ENCODE measurements around the gene FN1.

The FN1 gene

DNA sequence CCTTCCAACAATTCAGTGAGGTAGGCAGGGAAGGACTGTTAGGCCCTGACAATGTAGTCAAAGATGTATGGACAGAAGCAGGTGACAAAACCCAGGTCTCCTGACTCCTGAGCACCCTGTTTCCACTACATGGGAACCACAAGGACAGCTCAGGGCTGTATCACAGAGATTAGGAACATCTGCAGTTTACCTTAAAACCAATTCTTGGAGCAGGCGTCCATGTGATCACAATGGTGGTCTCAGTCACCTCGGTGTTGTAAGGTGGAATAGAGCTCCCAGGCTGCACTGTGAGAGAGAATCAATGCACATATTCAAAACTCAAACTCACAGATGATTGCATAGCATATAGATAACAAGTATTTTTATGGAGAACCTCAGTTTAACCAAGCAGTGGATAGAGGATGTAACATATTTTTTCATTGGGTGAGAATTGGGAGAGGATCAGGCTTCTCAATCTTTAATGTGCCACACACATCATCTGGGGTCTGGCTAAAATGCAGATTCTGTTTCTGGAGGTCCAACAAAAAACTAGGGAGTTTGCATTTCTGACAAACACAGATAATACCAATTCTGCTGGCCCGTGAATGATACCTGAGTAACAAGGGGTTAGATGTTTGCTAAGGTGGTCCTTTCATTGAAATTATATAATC lies 36.7 kb downstream of the FN1 start:
- Histone ChIP-seq H4K8ac (ENCODE audit: low read depth, low read length) (no peak overlapping the region), H3K27ac (replicated peaks; ENCODE audit: low read length) (peak overlapping the region; percentile 7), H3K4me2 (ENCODE audit: insufficient read depth, low read length, poor library complexity, severe bottlenecking) (no peak overlapping the region), H3K9me3 (replicated peaks in 1 of 2; ENCODE audit: control insufficient read depth in 2 of 2, insufficient read depth in 1 of 2, low read depth in 1 of 2, low read length in 2 of 2) (no peaks in the 10 kb centered on the region), H3K4ac (ENCODE audit: low read length) (no peak overlapping the region), H2BK5ac (ENCODE audit: low read length) (no peak overlapping the region), H3K4me1 (ENCODE audit: control insufficient read depth in 2 of 2, insufficient read depth in 1 of 2, low read depth in 1 of 2, low read length in 2 of 2) (no peaks in the 10 kb centered on the region), H3K18ac (ENCODE audit: low read length) (no peak overlapping the region), H3K4me3 (ENCODE audit: low read length in 2 of 2) (no peak overlapping the region), H2BK15ac (ENCODE audit: low read length) (no peak overlapping the region), H3K14ac (ENCODE audit: low read length) (no peak overlapping the region), H3K9ac (ENCODE audit: low read depth, low read length, poor library complexity) (no peak overlapping the region), H2BK12ac (ENCODE audit: low read length) (no peak overlapping the region), H3K23ac (ENCODE audit: low read depth, low read length, poor library complexity) (no peak overlapping the region), H4K91ac (ENCODE audit: low read depth, low read length, poor library complexity) (no peak overlapping the region), H3K79me1 (ENCODE audit: low read depth, low read length) (no peaks in the 10 kb centered on the region), H3K27me3 (ENCODE audit: control insufficient read depth in 3 of 3, insufficient read depth in 3 of 3, low read depth in 1 of 3, low read length in 3 of 3) (no peaks in the 10 kb centered on the region), H3K36me3 (replicated peaks in 1 of 2; ENCODE audit: control insufficient read depth in 2 of 2, insufficient read depth in 2 of 2, low read length in 2 of 2) (peaks cover 14 to 84% of the 10 kb centered on the region in 2 donors), H2BK120ac (ENCODE audit: low read depth, low read length) (no peak overlapping the region), H2AFZ (ENCODE audit: low read length) (no peak overlapping the region), H2AK5ac (ENCODE audit: low read depth, low read length) (no peak overlapping the region)
- no peak for DNase-seq (ENCODE audit: low spot score)
- WGBS, 2 donors (ENCODE audit: extremely low coverage in 2 of 2, insufficient read length in 2 of 2, insufficient replicate concordance in 1 of 2): no CpG with 5 or more reads among the region's 3 CpGs

DNA sequence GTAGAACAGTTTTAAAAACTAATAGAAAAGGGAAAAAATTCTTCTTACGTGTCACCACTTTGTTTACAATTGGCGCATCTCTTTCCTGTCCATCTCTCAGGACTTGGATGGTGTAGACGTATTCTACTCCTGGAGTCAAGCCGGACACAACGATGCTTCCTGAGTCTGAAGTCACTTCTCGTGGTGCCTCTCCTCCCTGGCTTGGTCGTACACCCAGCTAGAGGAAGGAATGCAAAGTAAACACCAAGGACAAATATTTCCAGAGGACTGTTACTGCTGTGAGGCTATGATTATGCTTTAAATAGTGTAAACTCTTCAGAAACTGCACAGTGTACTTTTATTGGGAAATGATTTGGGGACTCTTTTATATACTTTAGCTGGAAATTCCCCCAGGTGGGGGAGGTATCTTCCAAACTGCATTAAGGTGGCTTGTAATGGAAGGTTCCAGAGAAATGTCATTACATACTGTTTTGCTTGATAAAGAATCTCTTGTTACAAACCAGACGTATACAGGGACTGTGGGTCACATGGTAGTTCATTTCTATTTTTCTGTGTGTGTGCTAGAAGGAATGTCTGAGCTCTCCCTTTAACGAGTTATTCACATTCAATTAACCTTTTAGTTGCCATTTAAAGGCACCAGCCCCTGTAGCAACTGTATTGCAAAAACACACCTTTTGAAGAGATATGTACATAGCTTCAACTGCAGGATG lies 38.1 kb downstream of the FN1 start:
- H2AFZ ChIP-seq (ENCODE audit: low read length): no peak overlapping the region
- H2BK12ac ChIP-seq (ENCODE audit: low read length): no peak overlapping the region
- H2BK120ac ChIP-seq (ENCODE audit: low read depth, low read length): no peak overlapping the region
- no peak overlapping the region for H2AK5ac ChIP-seq (ENCODE audit: low read depth, low read length)
- no peak overlapping the region for H3K4me2 ChIP-seq (ENCODE audit: insufficient read depth, low read length, poor library complexity, severe bottlenecking)
- H3K9me3 ChIP-seq (replicated peaks in 1 of 2; ENCODE audit: control insufficient read depth in 2 of 2, insufficient read depth in 1 of 2, low read depth in 1 of 2, low read length in 2 of 2): no peaks in the 10 kb centered on the region
- no peaks in the 10 kb centered on the region for H3K27me3 ChIP-seq (ENCODE audit: control insufficient read depth in 3 of 3, insufficient read depth in 3 of 3, low read depth in 1 of 3, low read length in 3 of 3)
- H3K4me1 ChIP-seq (ENCODE audit: control insufficient read depth in 2 of 2, insufficient read depth in 1 of 2, low read depth in 1 of 2, low read length in 2 of 2): no peaks in the 10 kb centered on the region
- no peak overlapping the region for H4K91ac ChIP-seq (ENCODE audit: low read depth, low read length, poor library complexity)
- H3K4ac ChIP-seq (ENCODE audit: low read length): no peak overlapping the region
- H3K36me3 ChIP-seq (replicated peaks in 1 of 2; ENCODE audit: control insufficient read depth in 2 of 2, insufficient read depth in 2 of 2, low read length in 2 of 2): peaks cover 16 to 83% of the 10 kb centered on the region in 2 donors
- H2BK5ac ChIP-seq (ENCODE audit: low read length): no peak overlapping the region
- no peak overlapping the region for H3K23ac ChIP-seq (ENCODE audit: low read depth, low read length, poor library complexity)
- no peaks in the 10 kb centered on the region for H3K79me1 ChIP-seq (ENCODE audit: low read depth, low read length)
- H3K9ac ChIP-seq (ENCODE audit: low read depth, low read length, poor library complexity): no peak overlapping the region
- H3K18ac ChIP-seq (ENCODE audit: low read length): no peak overlapping the region
- no peak overlapping the region for H4K8ac ChIP-seq (ENCODE audit: low read depth, low read length)
- no peak overlapping the region for H3K4me3 ChIP-seq (ENCODE audit: low read length in 2 of 2)
- DNase-seq (ENCODE audit: low spot score): no peak
- H2BK15ac ChIP-seq (ENCODE audit: low read length): no peak overlapping the region
- no CpG with 5 or more reads among the region's 9 CpGs for WGBS, 2 donors (ENCODE audit: extremely low coverage in 2 of 2, insufficient read length in 2 of 2, insufficient replicate concordance in 1 of 2)
- no peak overlapping the region for H3K14ac ChIP-seq (ENCODE audit: low read length)
- no peak overlapping the region for H3K27ac ChIP-seq (replicated peaks; ENCODE audit: low read length)

DNA sequence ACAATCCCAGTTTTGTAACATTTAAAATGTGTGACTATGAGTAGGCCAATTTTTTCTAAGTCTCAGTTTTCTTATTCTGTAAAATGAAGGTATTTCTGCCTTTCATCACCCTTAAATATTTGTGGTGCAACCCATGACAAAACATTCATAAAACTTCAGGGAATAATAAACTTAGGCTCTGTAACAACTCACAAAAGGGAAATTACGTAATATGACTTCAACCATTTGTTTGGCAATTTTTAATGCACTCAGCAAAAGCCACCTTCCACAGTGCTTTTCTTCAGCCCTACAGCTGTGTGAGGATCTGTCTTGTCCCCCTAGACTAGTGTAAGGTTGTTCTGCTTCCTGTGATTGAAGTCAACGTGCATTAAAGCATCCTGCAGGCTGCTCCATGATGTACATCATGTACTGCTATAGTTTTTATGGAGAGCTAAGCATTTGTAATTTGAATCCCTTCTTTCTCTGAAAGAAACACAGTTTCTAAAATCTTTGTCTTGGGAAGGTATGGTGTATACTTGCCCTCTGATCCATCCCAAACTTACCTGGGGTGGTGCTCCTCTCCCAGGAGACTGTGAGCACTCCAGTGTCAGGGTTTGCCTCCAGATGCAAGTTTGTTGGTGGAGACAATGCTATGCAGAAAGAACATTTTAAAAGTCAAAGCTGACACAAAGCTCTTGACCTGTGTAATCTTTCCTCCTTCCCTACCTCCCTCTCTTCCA lies 39.1 kb downstream of the FN1 start:
- H4K8ac ChIP-seq (ENCODE audit: low read depth, low read length): no peak overlapping the region
- H3K18ac ChIP-seq (ENCODE audit: low read length): no peak overlapping the region
- no peak overlapping the region for H2AK5ac ChIP-seq (ENCODE audit: low read depth, low read length)
- H3K36me3 ChIP-seq (replicated peaks in 1 of 2; ENCODE audit: control insufficient read depth in 2 of 2, insufficient read depth in 2 of 2, low read length in 2 of 2): peaks cover 20 to 85% of the 10 kb centered on the region in 2 donors
- H2BK15ac ChIP-seq (ENCODE audit: low read length): no peak overlapping the region
- H3K9me3 ChIP-seq (replicated peaks in 1 of 2; ENCODE audit: control insufficient read depth in 2 of 2, insufficient read depth in 1 of 2, low read depth in 1 of 2, low read length in 2 of 2): no peaks in the 10 kb centered on the region
- no peaks in the 10 kb centered on the region for H3K4me1 ChIP-seq (ENCODE audit: control insufficient read depth in 2 of 2, insufficient read depth in 1 of 2, low read depth in 1 of 2, low read length in 2 of 2)
- H3K4me2 ChIP-seq (ENCODE audit: insufficient read depth, low read length, poor library complexity, severe bottlenecking): no peak overlapping the region
- no peak overlapping the region for H3K14ac ChIP-seq (ENCODE audit: low read length)
- no peak overlapping the region for H2AFZ ChIP-seq (ENCODE audit: low read length)
- DNase-seq (ENCODE audit: low spot score): no peak
- H2BK120ac ChIP-seq (ENCODE audit: low read depth, low read length): no peak overlapping the region
- H3K23ac ChIP-seq (ENCODE audit: low read depth, low read length, poor library complexity): no peak overlapping the region
- WGBS, 2 donors (ENCODE audit: extremely low coverage in 2 of 2, insufficient read length in 2 of 2, insufficient replicate concordance in 1 of 2): no CpG with 5 or more reads among the region's 2 CpGs
- no peak overlapping the region for H3K27ac ChIP-seq (replicated peaks; ENCODE audit: low read length)
- H3K9ac ChIP-seq (ENCODE audit: low read depth, low read length, poor library complexity): no peak overlapping the region
- no peak overlapping the region for H2BK12ac ChIP-seq (ENCODE audit: low read length)
- H3K27me3 ChIP-seq (ENCODE audit: control insufficient read depth in 3 of 3, insufficient read depth in 3 of 3, low read depth in 1 of 3, low read length in 3 of 3): no peaks in the 10 kb centered on the region
- no peak overlapping the region for H3K4me3 ChIP-seq (ENCODE audit: low read length in 2 of 2)
- no peak overlapping the region for H2BK5ac ChIP-seq (ENCODE audit: low read length)
- peaks cover 3% of the 10 kb centered on the region for H3K79me1 ChIP-seq (ENCODE audit: low read depth, low read length)
- H4K91ac ChIP-seq (ENCODE audit: low read depth, low read length, poor library complexity): no peak overlapping the region
- H3K4ac ChIP-seq (ENCODE audit: low read length): no peak overlapping the region

Measured in neuronal stem cell (in vitro differentiated cells).